ENCODE measurements around the gene KRR1.

GRCh38 chr12:75545636-75546035 lies 34.2 kb upstream of the KRR1 start:
- TF ChIP-seq CTCF (tag by site-specific recombination; IDR thresholded peaks at IDR 0.05) (no peak), ZNF558 (tag by site-specific recombination; IDR thresholded peaks at IDR 0.05) (no peak), PRDM4 (tag by site-specific recombination; IDR thresholded peaks at IDR 0.05) (no peak), ZNF660 (tag by site-specific recombination; IDR thresholded peaks at IDR 0.05) (no peak), MYNN (tag by site-specific recombination; IDR thresholded peaks at IDR 0.05; ENCODE audit: borderline replicate concordance) (no peak), ZNF114 (tag by site-specific recombination; IDR thresholded peaks at IDR 0.05) (no peak), ELK4 (IDR thresholded peaks at IDR 0.05; ENCODE audit: borderline replicate concordance, low read depth, low read length) (no peak), REPIN1 (tag by site-specific recombination; IDR thresholded peaks at IDR 0.05; ENCODE audit: low read depth) (no peak), ZNF677 (tag by site-specific recombination; IDR thresholded peaks at IDR 0.05) (no peak), ZNF121 (tag by site-specific recombination; IDR thresholded peaks at IDR 0.05) (no peak), PBX3 (CRISPR knock-in tag; IDR thresholded peaks at IDR 0.05) (no peak), ZNF776 (tag by site-specific recombination; IDR thresholded peaks at IDR 0.05; ENCODE audit: borderline replicate concordance) (no peak), ZNF239 (tag by site-specific recombination; IDR thresholded peaks at IDR 0.05) (no peak), REST (tag by site-specific recombination; IDR thresholded peaks at IDR 0.05) (no peak)
